Endodermal cell (in vitro differentiated cells): ENCODE results near the gene LRRC74B. TPM values are rescaled to one million over a fixed set of nuclear protein-coding genes. Genes with fewer than 3 reads are reported as not detected.

Experiments used
- DNase-seq: peaks from one replicate; pipeline ENCODE4 v3.0.0-alpha.2; 2017
- H3K27ac ChIP-seq: 2 replicates; pipeline ENCODE4 v1.5.1; 2013; ENCODE audit warnings: mild to moderate bottlenecking, low read depth, low read length, moderate library complexity
- H3K27me3 ChIP-seq: 2 replicates; pipeline ENCODE4 v1.6.1; 2013; ENCODE audit warnings: mild to moderate bottlenecking, low read length, moderate library complexity; ENCODE audit not compliant: insufficient read depth, control insufficient read depth, poor library complexity, severe bottlenecking
- H3K36me3 ChIP-seq: 2 replicates; pipeline ENCODE4 v1.7.0; 2013; ENCODE audit warnings: mild to moderate bottlenecking, low read length, moderate library complexity; ENCODE audit not compliant: control insufficient read depth, insufficient read depth
- H3K4me1 ChIP-seq: one replicate; pipeline ENCODE4 v1.7.0; 2013; ENCODE audit warnings: low read length; ENCODE audit not compliant: control insufficient read depth, insufficient read depth
- H3K4me3 ChIP-seq: 2 replicates; pipeline ENCODE4 v1.5.1; 2013; ENCODE audit warnings: mild to moderate bottlenecking, low read length, moderate library complexity
- H3K9ac ChIP-seq: 2 replicates; pipeline ENCODE4 v1.6.1; 2013; ENCODE audit warnings: mild to moderate bottlenecking, low read length, moderate library complexity; ENCODE audit not compliant: poor library complexity, severe bottlenecking; ENCODE audit errors: extremely low read depth
- H3K9me3 ChIP-seq: 2 replicates; pipeline ENCODE4 v1.6.1; 2013; ENCODE audit warnings: mild to moderate bottlenecking, low read length, moderate library complexity; ENCODE audit not compliant: control insufficient read depth
- H3K27ac Mint-ChIP-seq: 2 replicates; pipeline ENCODE4 v1.8.0; 2020; ENCODE audit warnings: mixed read lengths
- H3K27me3 Mint-ChIP-seq: 2 replicates; pipeline ENCODE4 v1.8.0; 2021; ENCODE audit warnings: mild to moderate bottlenecking, mixed read lengths; ENCODE audit not compliant: insufficient read depth
- H3K36me3 Mint-ChIP-seq: 2 replicates; pipeline ENCODE4 v1.8.0; 2020; ENCODE audit warnings: low read depth, mixed read lengths
- H3K4me1 Mint-ChIP-seq: 2 replicates; pipeline ENCODE4 v1.8.0; 2020; ENCODE audit warnings: mixed read lengths
- H3K4me3 Mint-ChIP-seq: 2 replicates; pipeline ENCODE4 v1.8.0; 2020; ENCODE audit warnings: mild to moderate bottlenecking, moderate library complexity, mixed read lengths
- H3K9me3 Mint-ChIP-seq: 2 replicates; pipeline ENCODE4 v1.8.0; 2020; ENCODE audit warnings: mild to moderate bottlenecking, mixed read lengths
- WGBS, 2 experiments: methylation state at CpG; one replicate each; pipeline versions ENCODE4 v1.1.5 to v1.1.7; 2013; ENCODE audit warnings: missing lambda C conversion rate in 2 of 2, mixed read lengths in 1 of 2; ENCODE audit not compliant: insufficient coverage in 1 of 2, insufficient read length in 1 of 2; 5-methylcytosine and 5-hydroxymethylcytosine counted together
- total RNA-seq, 2 donors: library from RNA; stranded (reverse); fragmentation: NEBNext Ultra II Directional in 1 of 2; extraction: Animal tissue kit (Norgen Biotek cat#: 25700) in 1 of 2; gene quantifications; 2 replicates in 1 of 2; 3 replicates in 1 of 2; pipeline ENCODE4 v1.2.1, GENCODE V29; 2021
- TF ChIP-seq, protein P1 (sequence below): fragments of 200-600 bp; sonication (generic); conservative IDR thresholded peaks from 2 replicates; pipeline ENCODE4 v1.5.0; 2021; ENCODE audit warnings: antibody characterized with exemption, mild to moderate bottlenecking

LRRC74B gene
- total RNA-seq, 2 donors from 2014 or later = not detected

DNA sequence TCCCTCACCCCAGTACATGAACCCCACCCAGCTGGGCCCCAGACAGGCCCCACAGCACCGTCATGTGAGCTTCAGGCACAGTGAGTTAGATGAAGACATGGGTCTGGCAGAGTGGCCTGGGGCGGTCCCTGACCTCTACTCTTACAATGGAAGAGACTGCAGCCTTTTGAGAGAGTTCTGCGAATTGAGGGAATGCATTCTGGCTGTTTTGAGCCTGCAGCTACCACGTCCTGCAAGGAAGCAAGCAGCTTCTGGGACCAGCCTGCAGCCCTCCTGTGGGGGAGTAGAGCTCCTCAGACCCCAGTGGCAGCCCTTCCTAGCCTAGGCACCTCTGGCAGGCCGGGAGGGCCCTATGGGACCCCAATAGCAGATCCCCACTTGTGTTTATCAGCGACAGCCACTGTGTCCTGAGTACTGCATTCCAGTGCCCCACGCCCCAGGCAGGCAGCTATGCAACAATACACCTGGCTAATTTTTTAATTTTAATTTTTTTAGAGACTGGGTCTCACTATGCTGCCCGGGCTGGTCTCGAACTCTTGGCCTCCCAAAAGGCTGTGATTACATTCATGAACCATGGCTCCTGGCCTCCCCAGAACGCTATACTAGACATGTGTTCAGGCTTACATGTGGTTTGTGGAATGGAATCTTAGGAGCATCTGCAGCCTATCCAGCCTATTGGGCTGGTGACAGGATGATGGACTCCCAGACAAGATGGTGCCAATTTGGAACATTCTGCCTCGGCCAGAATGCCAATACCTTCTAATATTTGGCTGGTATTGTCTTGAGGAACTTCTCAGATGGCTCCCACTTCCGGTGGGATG lies 12.7 kb upstream of the LRRC74B start:
- 63 to 81% methylated on average over 8 to 12 of the region's 12 CpGs for WGBS, 2 experiments
- peaks cover 47% of the 10 kb centered on the region for H3K27me3 ChIP-seq
- no peak overlapping the region for H3K9ac ChIP-seq
- H3K4me3 ChIP-seq = no peak overlapping the region
- peak overlapping the region; percentile 57 for H3K4me3 Mint-ChIP-seq
- H3K9me3 Mint-ChIP-seq = no peaks in the 10 kb centered on the region
- H3K4me1 ChIP-seq = no peaks in the 10 kb centered on the region
- H3K27me3 Mint-ChIP-seq = peaks cover 35% of the 10 kb centered on the region
- no peak for DNase-seq
- no peaks in the 10 kb centered on the region for H3K36me3 ChIP-seq
- TF ChIP-seq, protein P1, sequence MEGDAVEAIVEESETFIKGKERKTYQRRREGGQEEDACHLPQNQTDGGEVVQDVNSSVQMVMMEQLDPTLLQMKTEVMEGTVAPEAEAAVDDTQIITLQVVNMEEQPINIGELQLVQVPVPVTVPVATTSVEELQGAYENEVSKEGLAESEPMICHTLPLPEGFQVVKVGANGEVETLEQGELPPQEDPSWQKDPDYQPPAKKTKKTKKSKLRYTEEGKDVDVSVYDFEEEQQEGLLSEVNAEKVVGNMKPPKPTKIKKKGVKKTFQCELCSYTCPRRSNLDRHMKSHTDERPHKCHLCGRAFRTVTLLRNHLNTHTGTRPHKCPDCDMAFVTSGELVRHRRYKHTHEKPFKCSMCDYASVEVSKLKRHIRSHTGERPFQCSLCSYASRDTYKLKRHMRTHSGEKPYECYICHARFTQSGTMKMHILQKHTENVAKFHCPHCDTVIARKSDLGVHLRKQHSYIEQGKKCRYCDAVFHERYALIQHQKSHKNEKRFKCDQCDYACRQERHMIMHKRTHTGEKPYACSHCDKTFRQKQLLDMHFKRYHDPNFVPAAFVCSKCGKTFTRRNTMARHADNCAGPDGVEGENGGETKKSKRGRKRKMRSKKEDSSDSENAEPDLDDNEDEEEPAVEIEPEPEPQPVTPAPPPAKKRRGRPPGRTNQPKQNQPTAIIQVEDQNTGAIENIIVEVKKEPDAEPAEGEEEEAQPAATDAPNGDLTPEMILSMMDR = no peak
- H3K27ac ChIP-seq = no peak overlapping the region
- H3K4me1 Mint-ChIP-seq = no peaks in the 10 kb centered on the region
- no peaks in the 10 kb centered on the region for H3K36me3 Mint-ChIP-seq
- H3K9me3 ChIP-seq = no peaks in the 10 kb centered on the region
- no peak overlapping the region for H3K27ac Mint-ChIP-seq

DNA sequence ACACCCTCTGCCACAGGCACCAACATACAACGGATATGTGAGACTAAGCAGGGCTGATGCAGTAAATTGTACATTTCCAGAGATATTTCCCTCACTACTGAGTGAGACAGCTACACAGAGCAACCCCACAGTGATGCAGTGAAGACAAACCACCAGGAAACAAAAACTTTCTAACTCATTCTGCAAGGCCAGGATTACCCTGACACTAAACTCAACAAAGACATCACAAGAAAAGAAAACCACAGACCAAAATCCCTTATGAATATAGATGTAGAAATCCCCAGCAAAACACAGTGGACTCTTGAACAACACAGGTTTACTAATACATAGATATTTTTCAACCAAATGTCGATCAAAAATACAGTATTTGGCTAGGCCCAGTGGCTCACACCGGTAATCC lies 11.9 kb upstream of the LRRC74B start:
- Histone ChIP-seq H3K27ac (no peak overlapping the region), H3K9ac (no peak overlapping the region), H3K4me1 (no peaks in the 10 kb centered on the region), H3K4me3 (no peak overlapping the region), H3K36me3 (no peaks in the 10 kb centered on the region), H3K27me3 (peaks cover 47% of the 10 kb centered on the region), H3K9me3 (no peaks in the 10 kb centered on the region)
- TF ChIP-seq, protein P1 = no peak
- Mint-ChIP-seq H3K4me1 (no peaks in the 10 kb centered on the region), H3K4me3 (no peak overlapping the region), H3K36me3 (no peaks in the 10 kb centered on the region), H3K9me3 (no peaks in the 10 kb centered on the region), H3K27ac (no peak overlapping the region), H3K27me3 (peaks cover 35% of the 10 kb centered on the region)
- DNase-seq = no peak
- 90 to 100% methylated on average over 2 to 3 of the region's 3 CpGs for WGBS, 2 experiments

DNA sequence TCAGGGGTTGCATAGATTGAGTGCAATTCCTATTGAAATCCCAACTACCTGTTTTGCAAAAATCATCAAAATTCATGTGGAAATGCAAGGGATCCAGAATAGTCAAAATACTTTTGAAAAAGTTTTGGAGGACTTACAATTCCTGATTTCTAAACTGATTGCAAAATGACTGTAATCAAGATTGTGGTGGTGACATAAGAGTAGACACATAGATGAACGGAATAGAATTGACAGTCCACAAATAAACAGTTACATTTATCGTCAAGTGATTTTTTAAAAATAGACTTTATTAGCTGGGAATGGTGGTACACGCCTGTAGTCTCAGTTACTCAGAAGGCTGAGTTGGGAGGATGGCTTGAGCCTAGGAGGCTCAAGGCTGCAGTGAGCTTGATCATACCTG lies 10.8 kb upstream of the LRRC74B start:
- Mint-ChIP-seq H3K27me3 (peaks cover 35% of the 10 kb centered on the region), H3K36me3 (no peaks in the 10 kb centered on the region), H3K4me1 (no peaks in the 10 kb centered on the region), H3K4me3 (no peak overlapping the region), H3K9me3 (no peaks in the 10 kb centered on the region), H3K27ac (no peak overlapping the region)
- WGBS, 2 experiments = 97 to 100% methylated on average over 2 to 3 of the region's 3 CpGs
- TF ChIP-seq, protein P1 = no peak
- Histone ChIP-seq H3K27me3 (peaks cover 47% of the 10 kb centered on the region), H3K9ac (no peak overlapping the region), H3K4me1 (no peaks in the 10 kb centered on the region), H3K4me3 (no peak overlapping the region), H3K27ac (no peak overlapping the region), H3K36me3 (no peaks in the 10 kb centered on the region), H3K9me3 (no peaks in the 10 kb centered on the region)
- DNase-seq = no peak
